NCI-H345 treated with DMSO at 0.1 percent for 48 hours (cell line): ENCODE data around the gene BICD2.
A peak's percentile ranks its signal among the peaks of the same experiment; 100 is the strongest.
"Not testable (repeated sequence)": the region's sequence is repeated elsewhere in the genome, so short reads cannot be mapped to it uniquely, and the experiment has no call there.

ENCODE experiments used
- DNase-seq: peaks from one replicate; lab custom pipeline; 2025; ENCODE audit not compliant: unreplicated experiment; lab: John Stamatoyannopoulos, UW

Gene BICD2

DNA sequence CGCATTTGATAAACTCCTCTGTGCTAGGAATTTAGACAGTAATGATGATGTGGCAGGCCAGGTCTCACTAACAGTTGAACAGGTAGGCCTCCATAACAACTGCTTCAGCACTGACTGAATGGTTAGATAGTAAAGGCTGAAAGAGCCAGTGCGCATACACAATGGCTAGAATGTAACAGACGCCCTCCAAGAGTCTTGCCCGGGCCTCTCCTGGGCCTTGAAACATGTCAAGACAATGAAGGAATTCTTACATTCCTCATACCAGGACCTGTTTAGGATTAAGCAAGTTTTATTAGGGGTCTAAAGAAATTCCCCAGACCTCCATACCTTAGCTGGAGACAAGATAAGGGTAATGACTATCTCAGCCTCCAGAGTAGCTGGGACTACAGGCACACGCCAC is 6.7 kb upstream of the BICD2 start:
- DNase-seq, result no peak

GRCh38 chr9:92770360-92770995 is 5.8 kb upstream of the BICD2 start:
- peak; percentile 93 for DNase-seq

GRCh38 chr9:92769990-92770359 is 5.3 kb upstream of the BICD2 start:
- no peak for DNase-seq

DNA sequence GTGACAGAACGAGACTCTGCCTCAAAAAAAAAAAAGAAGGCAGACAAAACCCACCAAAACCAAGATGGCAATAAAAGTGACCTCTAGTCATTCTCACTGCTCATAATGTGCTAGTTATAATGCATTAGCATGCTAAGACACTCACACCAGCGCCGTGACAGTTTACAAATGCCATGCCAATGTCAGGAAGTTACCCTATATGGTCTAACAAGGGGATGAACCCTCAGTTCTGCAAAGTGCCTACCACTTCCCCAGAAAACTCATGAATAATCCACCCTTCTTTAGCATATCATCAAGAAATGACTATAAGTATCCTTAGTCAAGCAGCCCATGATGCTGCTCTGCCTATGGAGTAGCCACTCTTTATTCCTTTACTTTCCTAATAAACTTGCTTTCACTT is 4.7 kb upstream of the BICD2 start:
- DNase-seq, result no peak

DNA sequence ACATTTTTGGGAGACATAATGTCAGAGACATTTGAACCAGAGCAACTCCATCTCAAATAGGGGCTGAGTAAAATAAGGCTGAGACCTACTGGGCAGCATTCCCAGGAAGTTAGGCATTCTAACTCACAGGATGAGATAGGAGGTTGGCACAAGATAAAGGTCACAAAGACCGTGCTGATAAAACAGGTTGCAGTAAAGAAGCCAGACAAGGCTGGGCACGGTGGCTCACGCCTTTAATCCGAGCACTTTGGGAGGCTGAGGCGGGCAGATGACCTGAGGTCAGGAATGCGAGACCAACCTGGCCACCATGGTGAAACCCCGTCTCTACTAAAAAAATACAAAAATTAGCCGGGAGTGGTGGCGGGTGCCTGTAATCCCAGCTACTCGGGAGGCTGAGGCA is 4.2 kb upstream of the BICD2 start:
- DNase-seq, result not testable (repeated sequence)

GRCh38 chr9:92767066-92768054 is 2.7 kb upstream of the BICD2 start:
- no peak for DNase-seq

GRCh38 chr9:92764988-92765936 is 629 bp upstream of the BICD2 start:
- peak; percentile 92 for DNase-seq

GRCh38 chr9:92763721-92764380 is 782 bp downstream of the BICD2 start:
- no peak for DNase-seq

DNA sequence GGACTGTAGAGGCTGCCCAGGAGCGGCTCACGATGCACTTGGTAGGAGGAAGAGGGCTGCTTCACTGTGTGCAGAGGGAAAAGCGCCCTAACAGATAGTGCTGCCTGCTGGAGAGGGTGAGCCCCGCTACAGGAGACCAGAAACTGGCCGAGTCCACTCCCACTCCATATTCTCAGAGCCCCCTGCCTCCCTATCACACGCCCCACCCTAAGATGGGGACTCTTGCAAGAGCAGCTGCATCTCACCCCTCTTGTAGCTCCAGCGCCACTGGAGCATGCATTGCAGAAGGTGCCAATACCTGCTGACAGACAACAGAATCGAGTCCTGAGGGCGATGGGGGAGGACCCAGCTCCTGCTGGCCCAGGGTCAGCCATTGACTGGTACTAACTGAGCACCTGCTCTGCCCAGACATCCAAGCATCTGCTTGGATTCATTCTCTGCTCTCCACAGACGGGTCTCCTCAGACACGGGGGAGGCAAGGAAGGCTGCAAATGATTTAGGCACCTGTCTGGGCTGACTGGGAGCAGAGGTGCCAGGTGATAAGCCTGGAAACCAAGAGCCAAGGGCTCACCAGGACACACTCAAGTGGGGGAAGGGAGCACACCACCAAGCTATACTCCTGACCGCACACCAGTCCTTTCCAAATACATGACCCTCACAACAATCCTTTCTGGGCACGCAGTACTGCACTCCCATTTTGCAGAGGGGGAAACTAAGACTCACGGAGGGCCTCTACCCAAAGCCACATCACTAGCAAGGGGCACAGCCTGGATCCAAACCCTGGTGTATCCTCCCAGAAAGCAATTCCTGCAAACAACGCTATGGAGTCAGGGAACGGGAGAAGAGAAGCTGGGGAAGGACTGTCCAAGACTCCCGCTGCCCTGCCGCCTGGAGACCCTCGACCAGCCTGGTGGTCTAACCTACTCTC is 1.6 kb downstream of the BICD2 start:
- no peak for DNase-seq

DNA sequence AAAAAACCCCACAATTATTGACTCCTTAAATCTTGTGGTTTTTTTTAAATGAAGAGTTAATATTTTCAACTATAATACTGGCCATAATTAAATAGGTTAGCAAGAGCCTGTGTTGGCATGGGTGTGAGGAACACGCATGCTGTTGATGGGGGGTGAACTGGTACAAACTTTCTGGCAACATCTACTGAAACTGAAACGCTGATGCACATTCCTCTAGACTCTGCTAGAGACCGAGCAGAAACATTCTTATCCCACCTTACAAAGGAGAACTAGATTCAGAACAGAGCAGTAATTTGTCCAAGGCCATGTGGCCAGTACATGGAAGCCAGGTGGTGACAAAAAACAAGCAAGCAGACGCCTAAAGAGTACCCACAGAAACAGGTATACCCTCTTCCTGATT is 2.4 kb downstream of the BICD2 start:
- DNase-seq, result no peak

GRCh38 chr9:92761686-92762085 is 2.9 kb downstream of the BICD2 start:
- DNase-seq, result no peak

GRCh38 chr9:92760494-92760893 is 4.1 kb downstream of the BICD2 start:
- no peak for DNase-seq

GRCh38 chr9:92760070-92760469 is 4.6 kb downstream of the BICD2 start:
- no peak for DNase-seq

DNA sequence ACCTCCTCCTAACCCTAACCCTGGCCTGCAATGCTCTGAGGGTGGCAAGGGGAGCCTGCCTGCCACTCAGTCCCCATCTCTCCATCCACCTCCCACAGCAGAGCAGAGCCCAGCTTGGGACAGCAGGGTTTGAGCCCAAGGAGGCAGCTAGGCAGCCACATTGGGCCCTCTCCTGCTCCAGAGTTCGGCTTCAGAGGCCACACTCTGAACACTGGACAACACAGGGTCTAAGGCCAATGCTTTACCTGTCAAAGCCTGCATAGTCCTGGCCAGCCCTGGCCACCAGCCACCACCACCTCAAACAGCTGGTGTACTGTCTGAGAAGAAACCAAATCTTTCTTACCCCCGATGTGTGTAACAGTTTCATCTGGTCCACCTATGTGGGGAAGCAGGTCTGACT is 5.2 kb downstream of the BICD2 start:
- DNase-seq, result no peak

DNA sequence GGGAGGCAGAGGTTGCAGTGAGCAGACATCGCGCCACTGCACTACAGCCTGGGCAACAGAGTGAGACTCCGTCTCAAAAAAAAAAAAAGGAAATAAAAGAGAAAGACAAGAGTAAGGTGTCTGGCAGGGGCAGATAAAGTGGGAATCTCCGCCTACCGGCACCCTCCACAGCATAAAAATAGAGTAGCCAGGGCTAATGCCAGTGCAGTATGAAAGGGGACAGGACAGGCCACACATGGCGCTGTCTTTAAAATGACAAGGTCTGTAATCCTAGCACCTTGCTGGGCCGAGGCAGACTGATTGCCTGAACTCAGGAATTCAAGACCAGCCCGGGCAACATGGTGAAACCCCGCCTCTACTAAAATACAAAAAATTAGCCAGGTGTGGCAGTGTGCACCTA is 7.8 kb downstream of the BICD2 start:
- DNase-seq, result no peak

GRCh38 chr9:92754091-92754745 is 10.4 kb downstream of the BICD2 start:
- DNase-seq, result no peak

- DNase-seq, result no peak
These were observed 11.7 kb downstream of the BICD2 start for GRCh38 chr9:92752812-92753404.

GRCh38 chr9:92749934-92750315 is 14.7 kb downstream of the BICD2 start:
- no peak for DNase-seq
